ENCODE results near the gene SH3D19. TPM values are rescaled to one million over a fixed set of nuclear protein-coding genes. Genes with fewer than 3 reads are reported as not detected.
"Not testable (repeated sequence)": the region's sequence is repeated elsewhere in the genome, so short reads cannot be mapped to it uniquely, and the experiment has no call there.

Gene SH3D19
- total RNA-seq = 41.7 TPM

- DNase-seq (ENCODE audit: low spot score) = peak; percentile 69
Observed at GRCh38 chr4:151325111-151325948, at the start of gene SH3D19. TSS of gene SH3D19 (minus strand) at chr4:151325605. CDS start at chr4:151325352, 253 bp downstream.

GRCh38 chr4:151362404-151363164 is 37.2 kb upstream of the SH3D19 start:
- DNase-seq (ENCODE audit: low spot score) = peak; percentile 78

GRCh38 chr4:151361966-151362365 is 36.6 kb upstream of the SH3D19 start:
- no peak for DNase-seq (ENCODE audit: low spot score)

DNA sequence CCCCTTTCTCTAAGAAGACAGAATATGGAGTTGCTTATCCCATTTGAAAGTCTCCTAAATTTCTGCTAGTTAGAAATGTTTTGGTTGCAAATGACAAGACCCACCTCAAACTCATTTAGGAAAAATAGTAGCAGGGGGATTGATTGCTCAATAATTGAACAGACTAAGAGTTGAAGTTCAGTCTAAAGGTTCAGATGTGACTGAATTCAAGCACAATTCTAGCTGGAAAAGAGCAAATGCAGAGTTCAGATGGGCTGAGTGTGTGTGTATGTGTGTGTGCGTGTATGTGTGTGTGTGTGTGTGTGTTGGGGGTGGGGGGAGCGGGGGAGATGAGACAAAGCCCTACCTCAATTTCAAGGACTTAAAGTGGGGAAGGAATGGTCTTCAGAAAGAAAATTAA is 35.7 kb upstream of the SH3D19 start:
- no peak for DNase-seq (ENCODE audit: low spot score)

GRCh38 chr4:151359576-151359975 is 34.2 kb upstream of the SH3D19 start:
- DNase-seq (ENCODE audit: low spot score) = no peak

DNA sequence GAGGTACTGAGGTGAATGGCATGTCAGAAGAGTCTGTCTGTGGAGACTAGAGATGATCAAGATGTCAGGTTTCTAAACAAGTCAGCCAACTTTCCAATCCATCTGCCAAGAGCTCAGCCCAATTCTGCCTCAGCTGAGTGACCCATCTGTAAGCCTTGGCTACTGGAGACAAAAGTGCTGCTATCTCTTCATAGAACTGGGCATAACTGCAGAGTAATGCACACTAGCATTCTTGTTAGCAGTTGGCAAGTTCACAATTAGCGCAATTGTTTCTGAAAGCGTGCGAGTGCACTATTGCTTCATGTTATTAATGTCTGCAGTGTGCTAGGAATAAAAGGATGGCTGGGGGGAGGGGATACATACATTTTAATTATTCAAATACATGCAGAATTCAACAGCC is 32.9 kb upstream of the SH3D19 start:
- no peak for DNase-seq (ENCODE audit: low spot score)

GRCh38 chr4:151356510-151356909 is 31.1 kb upstream of the SH3D19 start:
- DNase-seq (ENCODE audit: low spot score) = no peak

- DNase-seq (ENCODE audit: low spot score) = no peak
Observed at GRCh38 chr4:151355155-151355554, 29.8 kb upstream of the SH3D19 start.

DNA sequence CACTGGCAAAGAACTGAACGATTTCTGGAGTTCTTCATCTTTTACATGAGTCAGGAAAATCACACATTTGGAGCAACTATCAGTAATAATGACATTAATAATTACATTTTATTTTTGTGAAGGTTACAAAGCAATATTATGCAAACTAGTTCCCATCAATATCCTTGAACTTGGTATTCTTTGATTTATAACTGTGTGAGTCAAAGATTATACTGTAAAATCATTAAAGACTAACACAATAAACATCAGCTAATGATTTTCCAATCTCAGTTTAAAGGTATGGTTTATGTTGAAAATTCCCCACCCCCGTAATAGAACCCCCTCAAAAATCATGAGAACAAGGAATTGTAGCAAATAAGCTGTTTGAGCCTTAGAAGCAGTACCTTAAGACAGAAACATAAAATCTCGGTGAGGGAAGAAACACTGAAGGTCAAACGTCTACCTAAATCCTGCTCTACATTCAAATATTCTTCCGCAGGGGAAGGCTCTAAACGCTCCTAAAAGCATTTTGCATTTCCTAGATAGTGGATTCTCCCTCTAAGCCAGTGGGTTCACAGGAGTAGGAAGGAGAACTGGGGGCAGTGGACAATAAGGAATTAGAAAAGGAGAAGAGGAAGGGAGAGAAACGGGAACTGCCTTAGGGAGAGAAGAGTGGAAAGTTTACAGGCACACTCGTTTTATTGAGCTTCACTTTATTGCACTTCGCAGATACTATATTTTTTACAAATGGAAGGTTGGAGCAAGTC is 22.3 kb upstream of the SH3D19 start:
- DNase-seq (ENCODE audit: low spot score) = no peak

- no peak for DNase-seq (ENCODE audit: low spot score)
Observed at GRCh38 chr4:151344948-151345347, 19.5 kb upstream of the SH3D19 start.

DNA sequence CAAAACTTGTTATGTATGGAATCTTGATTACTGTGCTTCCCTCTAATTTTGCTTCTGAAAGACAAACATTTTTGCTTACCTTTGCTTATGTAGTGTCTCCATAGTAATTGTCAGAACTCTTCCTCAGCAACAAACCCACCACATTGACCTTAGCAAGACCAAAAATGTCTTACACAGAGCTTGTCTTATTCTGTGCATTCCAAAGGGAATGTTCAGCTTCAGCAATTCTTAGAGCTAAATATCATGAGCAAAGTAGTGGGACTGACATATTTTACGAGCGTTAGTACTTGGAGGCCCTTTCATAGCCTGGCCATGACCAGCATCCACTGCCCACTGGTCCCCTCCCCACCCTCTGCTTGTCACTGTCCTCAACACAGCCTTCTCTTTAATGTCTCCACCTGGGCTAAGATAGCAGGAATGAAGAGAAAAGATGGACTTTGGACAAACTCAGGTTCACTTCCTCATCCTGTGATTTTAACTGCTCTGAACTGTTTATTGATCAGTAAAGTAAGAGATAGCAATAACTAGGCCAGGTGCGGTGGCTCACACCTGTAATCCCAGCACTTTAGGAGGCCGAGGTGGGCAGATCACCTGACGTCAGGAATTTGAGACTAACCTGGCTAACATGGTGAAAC is 15.5 kb upstream of the SH3D19 start:
- DNase-seq (ENCODE audit: low spot score) = no peak

- no peak for DNase-seq (ENCODE audit: low spot score)
Observed at GRCh38 chr4:151339467-151339866, 14.1 kb upstream of the SH3D19 start.

GRCh38 chr4:151331276-151332042 is 6.1 kb upstream of the SH3D19 start:
- no peak for DNase-seq (ENCODE audit: low spot score)

GRCh38 chr4:151329217-151330007 is 4.0 kb upstream of the SH3D19 start:
- DNase-seq (ENCODE audit: low spot score) = no peak

DNA sequence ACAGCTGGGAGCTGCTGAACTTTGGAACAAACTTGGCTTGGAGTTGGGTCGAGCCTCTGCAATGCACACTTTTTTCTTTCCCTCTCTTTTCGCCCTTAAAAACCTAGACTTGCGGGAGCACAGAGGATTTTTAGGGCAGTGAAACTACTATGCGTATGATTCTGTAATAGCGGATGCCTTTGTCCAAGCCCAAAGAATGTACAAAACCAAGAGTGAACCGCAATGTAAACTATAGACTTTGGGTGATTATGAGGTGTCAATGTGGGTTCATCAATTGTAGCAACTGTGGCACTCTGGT is 493 bp upstream of the SH3D19 start:
- DNase-seq (ENCODE audit: low spot score) = no peak

DNA sequence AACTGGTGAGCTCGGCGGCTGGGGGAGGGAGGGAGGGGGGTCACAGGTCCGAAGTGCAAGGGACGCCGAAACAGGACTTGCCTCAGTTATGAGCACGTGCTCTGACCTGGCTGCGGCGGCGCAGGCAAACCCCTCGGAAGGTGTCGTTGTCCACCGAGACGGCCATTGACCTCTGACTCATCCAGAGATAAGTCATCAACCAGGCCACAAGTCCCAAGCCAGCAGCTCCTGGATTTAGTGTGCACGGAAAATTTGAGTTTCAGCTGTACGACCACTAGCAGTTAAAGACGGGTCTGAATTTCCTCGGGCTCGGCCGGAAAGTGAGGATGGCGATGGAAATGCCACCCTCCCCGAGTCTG is 674 bp downstream of the SH3D19 start:
- peak; percentile 47 for DNase-seq (ENCODE audit: low spot score)

DNA sequence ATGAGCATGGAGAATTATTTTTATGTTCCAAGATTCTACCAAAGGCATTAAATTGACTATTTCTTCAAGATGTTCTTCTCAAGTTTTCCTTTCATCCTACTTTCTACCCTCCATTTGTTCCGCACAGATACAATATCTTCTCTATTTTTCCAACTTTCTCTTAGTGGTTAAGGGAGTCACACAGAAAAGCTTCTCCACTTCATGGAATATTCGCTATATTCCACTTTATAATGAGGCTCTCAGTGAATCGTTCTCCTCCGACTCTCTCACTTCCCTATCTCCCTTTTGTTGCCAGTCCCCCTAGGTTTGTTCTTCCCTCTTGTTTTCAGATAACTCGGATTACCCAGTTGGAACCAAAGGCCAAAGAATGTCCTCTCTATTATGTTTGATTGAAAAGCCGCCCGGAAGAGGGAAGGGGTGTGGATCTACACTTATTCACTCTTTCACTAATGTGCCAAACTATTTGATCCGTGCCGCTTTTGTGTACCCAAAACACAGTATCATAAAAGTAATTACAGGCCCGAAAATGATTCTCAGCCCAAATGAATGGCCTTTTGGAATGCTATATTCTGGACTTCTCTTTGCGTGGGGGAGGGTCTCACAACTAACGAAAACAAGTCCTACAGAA is 1.2 kb downstream of the SH3D19 start:
- no peak for DNase-seq (ENCODE audit: low spot score)

DNA sequence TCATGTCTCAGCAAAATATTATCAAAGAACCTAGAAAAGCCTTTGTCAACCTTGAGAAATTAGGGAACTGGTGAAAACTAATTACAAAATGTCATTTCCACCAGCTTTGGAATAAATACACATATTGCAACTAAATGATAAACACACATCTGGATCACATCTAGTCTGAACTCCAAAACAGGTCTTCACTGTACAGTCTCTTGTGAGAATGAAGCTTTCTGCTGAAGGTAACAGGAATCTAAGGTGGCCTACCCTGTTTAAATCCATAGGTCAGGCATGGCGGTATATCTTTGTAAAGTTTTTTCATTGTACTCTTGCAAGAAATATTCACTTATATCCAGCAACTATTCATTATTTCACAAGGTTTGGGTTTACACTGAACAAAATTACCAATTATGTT is 1.7 kb downstream of the SH3D19 start:
- no peak for DNase-seq (ENCODE audit: low spot score)

- DNase-seq (ENCODE audit: low spot score) = no peak
Observed at GRCh38 chr4:151322570-151322969, 2.8 kb downstream of the SH3D19 start.

DNA sequence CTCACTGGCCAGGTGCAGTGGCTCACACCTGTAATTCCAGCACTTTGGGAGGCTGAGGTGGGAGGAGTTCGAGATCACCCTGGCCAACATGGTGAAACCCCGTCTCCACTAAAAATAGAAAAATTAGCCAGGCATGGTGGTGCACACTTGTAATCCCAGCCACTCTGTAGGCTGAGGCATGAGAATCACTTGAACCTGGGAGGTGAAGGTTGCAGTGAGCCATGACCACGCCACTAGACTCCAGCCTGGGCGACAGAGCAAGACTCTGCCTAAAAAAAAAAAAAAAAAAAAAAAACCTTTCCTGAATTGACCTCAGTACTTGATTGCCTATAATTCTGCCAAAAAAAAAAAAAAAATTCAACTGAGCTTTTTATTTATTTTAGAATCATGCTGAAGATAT is 3.2 kb downstream of the SH3D19 start:
- not testable (repeated sequence) for DNase-seq (ENCODE audit: low spot score)
